ENCODE data around the gene CLEC16A. TPM values are rescaled to one million over a fixed set of nuclear protein-coding genes. Genes with fewer than 3 reads are reported as not detected.
A peak's percentile ranks its signal among the peaks of the same experiment; 100 is the strongest.

The CLEC16A gene
- total RNA-seq, 1 donor from 2014 or later = 33.4 TPM

DNA sequence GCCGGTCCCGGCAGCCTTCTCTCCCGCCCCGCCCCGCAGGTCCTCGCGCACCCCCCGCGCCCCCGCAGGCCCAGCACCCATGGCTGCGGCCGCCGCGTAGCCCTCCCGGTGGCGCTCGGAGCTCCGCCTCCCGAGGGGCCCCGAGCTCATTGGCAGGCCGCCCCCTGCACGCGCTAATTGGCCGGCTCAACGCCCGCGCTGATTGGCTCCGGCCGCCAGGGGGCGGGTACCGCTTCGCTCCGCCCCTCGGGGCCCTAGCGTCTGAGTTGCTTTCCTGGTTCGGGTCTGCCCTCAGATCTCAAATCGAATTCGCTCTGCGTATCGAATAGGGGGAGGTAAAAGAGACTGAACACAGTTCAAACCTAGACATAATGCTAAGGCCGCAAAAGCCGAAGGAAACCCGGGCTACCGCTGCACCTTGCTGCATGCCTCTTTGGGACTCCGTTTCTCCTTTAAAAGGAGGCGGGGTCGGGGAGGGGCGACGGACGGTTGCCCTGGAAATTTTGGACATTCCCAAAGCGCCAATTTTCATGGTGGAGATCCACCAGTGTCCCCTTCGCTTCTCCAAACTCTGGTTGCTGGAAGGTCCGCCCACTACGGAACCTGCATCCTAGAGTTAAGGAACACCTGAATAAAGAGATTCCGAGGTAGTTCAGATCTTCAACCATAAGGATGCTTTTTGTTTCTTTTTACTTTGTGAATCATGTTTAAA lies 1.9 kb upstream of the CLEC16A start, which contains the start of gene DEXI:
Gene DEXI, minus strand, starts transcription at position 117 of the 712 bp plus-strand sequence. CDS start 463 bp downstream, outside the sequence.
- H3K36me3 Mint-ChIP-seq = peaks cover 11% of the 10 kb centered on the region
- H3K27me3 Mint-ChIP-seq = no peaks in the 10 kb centered on the region
- peak; percentile 95 for DNase-seq (ENCODE audit: extremely low spot score, unreplicated experiment)
- peak within 1 kb of the TSS; percentile 81 for H3K27ac Mint-ChIP-seq
- TF ChIP-seq, protein P1, sequence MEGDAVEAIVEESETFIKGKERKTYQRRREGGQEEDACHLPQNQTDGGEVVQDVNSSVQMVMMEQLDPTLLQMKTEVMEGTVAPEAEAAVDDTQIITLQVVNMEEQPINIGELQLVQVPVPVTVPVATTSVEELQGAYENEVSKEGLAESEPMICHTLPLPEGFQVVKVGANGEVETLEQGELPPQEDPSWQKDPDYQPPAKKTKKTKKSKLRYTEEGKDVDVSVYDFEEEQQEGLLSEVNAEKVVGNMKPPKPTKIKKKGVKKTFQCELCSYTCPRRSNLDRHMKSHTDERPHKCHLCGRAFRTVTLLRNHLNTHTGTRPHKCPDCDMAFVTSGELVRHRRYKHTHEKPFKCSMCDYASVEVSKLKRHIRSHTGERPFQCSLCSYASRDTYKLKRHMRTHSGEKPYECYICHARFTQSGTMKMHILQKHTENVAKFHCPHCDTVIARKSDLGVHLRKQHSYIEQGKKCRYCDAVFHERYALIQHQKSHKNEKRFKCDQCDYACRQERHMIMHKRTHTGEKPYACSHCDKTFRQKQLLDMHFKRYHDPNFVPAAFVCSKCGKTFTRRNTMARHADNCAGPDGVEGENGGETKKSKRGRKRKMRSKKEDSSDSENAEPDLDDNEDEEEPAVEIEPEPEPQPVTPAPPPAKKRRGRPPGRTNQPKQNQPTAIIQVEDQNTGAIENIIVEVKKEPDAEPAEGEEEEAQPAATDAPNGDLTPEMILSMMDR (conservative IDR thresholded peaks at IDR 0.05) = peak; percentile 19
- H3K4me1 Mint-ChIP-seq (ENCODE audit: unreplicated experiment) = peaks cover 58% of the 10 kb centered on the region
- H3K9me3 Mint-ChIP-seq = no peaks in the 10 kb centered on the region
- peak within 1 kb of the TSS; percentile 95 for H3K4me3 Mint-ChIP-seq

DNA sequence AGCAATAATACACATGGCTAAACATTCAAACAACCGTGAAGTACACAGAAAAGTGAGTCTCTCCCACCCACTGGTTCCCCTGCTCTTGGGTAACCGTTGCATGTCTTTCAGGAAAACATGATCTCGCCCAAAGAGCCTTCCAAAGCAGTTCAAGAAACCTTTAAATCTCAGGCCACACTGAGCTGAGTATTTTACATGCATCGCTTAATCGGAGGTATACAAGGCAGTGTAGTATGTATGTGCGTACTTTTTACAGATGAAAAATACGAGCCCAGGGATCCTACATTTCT lies 1.4 kb upstream of the CLEC16A start:
- TF ChIP-seq, protein P1 (conservative IDR thresholded peaks at IDR 0.05) = no peak
- H3K4me3 Mint-ChIP-seq = peak overlapping the region; percentile 84
- H3K9me3 Mint-ChIP-seq = no peaks in the 10 kb centered on the region
- H3K27ac Mint-ChIP-seq = no peak overlapping the region
- H3K36me3 Mint-ChIP-seq = peaks cover 11% of the 10 kb centered on the region
- no peak for DNase-seq (ENCODE audit: extremely low spot score, unreplicated experiment)
- H3K4me1 Mint-ChIP-seq (ENCODE audit: unreplicated experiment) = peaks cover 56% of the 10 kb centered on the region
- no peaks in the 10 kb centered on the region for H3K27me3 Mint-ChIP-seq

DNA sequence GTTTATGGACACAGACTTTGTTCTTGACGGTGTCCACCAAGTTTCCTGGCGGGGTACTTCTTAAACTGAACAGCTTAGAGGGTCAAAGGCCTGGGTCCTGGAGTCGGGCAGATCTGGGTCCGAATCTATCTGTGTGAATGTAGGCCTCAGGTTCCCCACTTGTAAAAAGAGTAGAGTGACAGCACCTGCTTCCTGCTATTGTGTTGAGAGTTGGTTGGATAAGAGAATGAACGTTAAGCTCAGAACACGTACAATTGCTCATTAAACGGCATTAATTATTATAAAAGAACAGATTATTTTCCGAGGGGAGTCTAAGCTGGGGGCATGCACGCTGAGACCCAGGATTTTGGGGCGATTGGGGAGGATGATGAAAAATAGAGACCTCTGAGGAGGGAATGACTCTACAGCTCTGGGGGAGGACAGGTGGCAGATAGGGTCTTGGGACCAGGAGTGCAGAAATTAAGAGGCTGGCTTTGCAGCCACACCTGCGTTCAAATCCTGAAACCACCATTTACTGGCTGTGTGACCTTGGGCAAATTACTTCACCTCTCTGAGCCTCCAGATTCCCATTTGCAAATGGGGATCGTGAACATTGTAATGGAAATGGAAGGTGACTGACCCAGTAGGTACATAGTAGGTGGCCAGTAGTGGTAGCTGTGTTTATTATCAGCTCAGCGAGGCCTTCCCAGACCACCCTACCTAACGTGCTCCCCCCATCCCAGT lies 862 bp downstream of the CLEC16A start:
- H3K27ac Mint-ChIP-seq = peak overlapping the region; percentile 82
- TF ChIP-seq, protein P1 (conservative IDR thresholded peaks at IDR 0.05) = no peak
- no peak for DNase-seq (ENCODE audit: extremely low spot score, unreplicated experiment)
- H3K4me1 Mint-ChIP-seq (ENCODE audit: unreplicated experiment) = peaks cover 53% of the 10 kb centered on the region
- H3K27me3 Mint-ChIP-seq = no peaks in the 10 kb centered on the region
- peak overlapping the region; percentile 87 for H3K4me3 Mint-ChIP-seq
- peaks cover 5% of the 10 kb centered on the region for H3K36me3 Mint-ChIP-seq
- no peaks in the 10 kb centered on the region for H3K9me3 Mint-ChIP-seq

DNA sequence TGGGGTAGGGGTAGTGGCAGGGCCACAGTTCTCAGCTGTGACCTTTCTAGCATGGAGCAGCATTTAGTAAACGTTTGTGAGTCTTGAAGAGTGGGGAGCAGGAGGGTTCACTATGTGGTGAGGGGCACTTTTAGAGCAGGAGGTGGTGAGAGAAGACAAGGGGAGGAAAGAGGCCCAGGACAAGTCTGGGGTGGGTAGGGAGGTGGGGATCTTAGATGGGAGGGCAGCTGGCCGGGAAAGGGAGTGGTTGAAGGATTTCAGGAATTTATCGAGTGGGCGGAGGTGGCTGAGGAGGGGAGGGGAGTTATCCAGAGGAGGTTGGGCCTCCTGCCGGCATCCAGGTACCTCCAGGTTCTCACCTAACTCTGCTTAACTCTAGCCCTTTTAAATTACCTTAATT lies 1.9 kb downstream of the CLEC16A start:
- TF ChIP-seq, protein P1 (conservative IDR thresholded peaks at IDR 0.05) = no peak
- Mint-ChIP-seq H3K27ac (peak overlapping the region; percentile 77), H3K36me3 (no peaks in the 10 kb centered on the region), H3K4me1 (ENCODE audit: unreplicated experiment) (peaks cover 56% of the 10 kb centered on the region), H3K9me3 (no peaks in the 10 kb centered on the region), H3K27me3 (no peaks in the 10 kb centered on the region), H3K4me3 (peak overlapping the region; percentile 87)
- DNase-seq (ENCODE audit: extremely low spot score, unreplicated experiment) = no peak

DNA sequence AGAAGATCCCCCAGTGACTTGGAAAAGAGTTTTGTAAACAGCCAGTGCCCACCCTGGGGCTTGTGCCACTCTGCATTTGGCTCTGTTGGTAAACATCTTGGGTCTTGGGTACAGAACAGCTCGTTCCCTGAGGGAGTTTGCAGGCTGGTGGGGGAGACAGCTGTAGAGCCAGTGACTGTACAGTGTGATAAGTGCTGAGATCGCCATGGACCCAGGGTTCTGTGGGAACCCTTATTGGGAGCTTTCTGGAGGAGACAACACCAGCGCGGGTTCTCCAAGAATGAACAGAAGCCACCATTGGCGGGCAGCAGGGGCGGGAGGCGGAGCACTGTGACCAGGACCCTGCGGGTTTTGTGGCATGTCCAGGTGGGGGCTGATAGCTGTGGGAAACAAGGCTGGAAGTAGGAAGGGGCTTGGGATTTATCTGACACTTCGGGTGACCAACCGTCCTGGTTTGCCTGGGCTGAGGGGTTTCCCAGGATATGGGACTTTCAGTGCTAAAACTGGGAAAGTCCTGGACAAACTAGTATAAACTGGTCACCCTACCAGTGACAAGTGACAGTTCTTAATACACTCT lies 2.9 kb downstream of the CLEC16A start:
- no peak overlapping the region for H3K4me3 Mint-ChIP-seq
- no peaks in the 10 kb centered on the region for H3K36me3 Mint-ChIP-seq
- H3K4me1 Mint-ChIP-seq (ENCODE audit: unreplicated experiment) = peaks cover 61% of the 10 kb centered on the region
- no peak for DNase-seq (ENCODE audit: extremely low spot score, unreplicated experiment)
- TF ChIP-seq, protein P1 (conservative IDR thresholded peaks at IDR 0.05) = no peak
- no peaks in the 10 kb centered on the region for H3K9me3 Mint-ChIP-seq
- H3K27me3 Mint-ChIP-seq = no peaks in the 10 kb centered on the region
- no peak overlapping the region for H3K27ac Mint-ChIP-seq

Measured in type B pancreatic cell (in vitro differentiated cells).